Measurements from ENCODE around the gene NHLRC1.

Gene NHLRC1

GRCh38 chr6:18080544-18080943 lies 41.9 kb downstream of the NHLRC1 start:
- DNase-seq = no peak

GRCh38 chr6:18078866-18079265 lies 43.6 kb downstream of the NHLRC1 start:
- no peak for DNase-seq

- no peak for DNase-seq
Measured at GRCh38 chr6:18076231-18076630, 46.2 kb downstream of the NHLRC1 start.

- DNase-seq = no peak
Measured at GRCh38 chr6:18072841-18073240, 49.6 kb downstream of the NHLRC1 start.

GRCh38 chr6:18070486-18070885 lies 52.0 kb downstream of the NHLRC1 start:
- DNase-seq = no peak
